Measurements from ENCODE around the gene FBXW9.
"Not testable (repeated sequence)": the region's sequence is repeated elsewhere in the genome, so short reads cannot be mapped to it uniquely, and the experiment has no call there.

FBXW9 gene

DNA sequence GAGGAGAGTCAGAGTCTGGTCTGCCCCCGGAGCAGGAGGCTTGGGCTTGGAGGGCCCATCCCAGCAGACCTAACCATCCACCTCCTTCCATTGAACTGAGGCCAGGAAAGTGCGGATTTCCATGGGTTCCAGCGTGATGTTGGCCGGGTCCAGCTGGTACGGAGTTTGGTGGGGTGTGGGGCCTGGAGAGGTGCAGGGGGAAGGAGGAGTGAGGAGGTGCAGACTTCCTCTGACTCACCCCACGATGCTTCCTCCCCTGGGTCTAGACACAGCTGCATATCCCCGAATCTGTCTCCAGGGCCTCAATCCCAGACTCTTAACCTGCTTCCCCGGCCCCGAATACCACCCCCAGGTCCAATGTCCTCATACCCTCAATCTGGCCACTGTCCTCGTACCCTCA is 49.9 kb downstream of the FBXW9 start:
- Mint-ChIP-seq H3K4me1 (peaks cover 16 to 17% of the 10 kb centered on the region in 2 donors), H3K9me3 (peaks cover 0 to 2% of the 10 kb centered on the region in 2 donors), H3K27me3 (no peaks in the 10 kb centered on the region), H3K27ac (peak overlapping the region; percentile 94), H3K36me3 (peaks cover 56 to 66% of the 10 kb centered on the region in 2 donors), H3K4me3 (no peak overlapping the region)
- DNase-seq, result no peak
- no peak for ATAC-seq (replicated peaks)

DNA sequence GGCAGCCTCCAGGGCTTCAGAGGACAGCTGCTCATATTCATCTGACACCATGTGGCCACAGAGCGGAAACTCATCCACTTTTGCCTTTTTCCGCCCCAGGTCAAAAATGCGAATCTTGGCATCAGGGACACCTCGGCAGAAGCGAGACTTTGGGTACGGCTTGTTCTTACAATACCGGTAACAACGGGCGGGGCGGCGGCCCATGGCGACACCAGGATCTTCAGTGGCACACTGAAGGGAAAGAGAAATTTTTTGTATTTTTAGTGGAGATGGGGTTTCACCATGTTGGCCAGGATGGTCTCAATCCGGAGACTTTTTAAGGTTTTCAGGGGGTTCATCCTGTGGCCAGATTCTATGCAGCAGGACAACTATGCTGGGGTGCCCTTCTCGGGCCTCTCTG is 52.7 kb downstream of the FBXW9 start:
- peaks cover 18 to 21% of the 10 kb centered on the region in 2 donors for H3K4me1 Mint-ChIP-seq
- not testable (repeated sequence) for H3K27me3 Mint-ChIP-seq; ATAC-seq (replicated peaks); H3K9me3 Mint-ChIP-seq; H3K4me3 Mint-ChIP-seq; DNase-seq
- peak overlapping the region; percentile 38 for H3K27ac Mint-ChIP-seq
- peaks cover 43 to 58% of the 10 kb centered on the region in 2 donors for H3K36me3 Mint-ChIP-seq

DNA sequence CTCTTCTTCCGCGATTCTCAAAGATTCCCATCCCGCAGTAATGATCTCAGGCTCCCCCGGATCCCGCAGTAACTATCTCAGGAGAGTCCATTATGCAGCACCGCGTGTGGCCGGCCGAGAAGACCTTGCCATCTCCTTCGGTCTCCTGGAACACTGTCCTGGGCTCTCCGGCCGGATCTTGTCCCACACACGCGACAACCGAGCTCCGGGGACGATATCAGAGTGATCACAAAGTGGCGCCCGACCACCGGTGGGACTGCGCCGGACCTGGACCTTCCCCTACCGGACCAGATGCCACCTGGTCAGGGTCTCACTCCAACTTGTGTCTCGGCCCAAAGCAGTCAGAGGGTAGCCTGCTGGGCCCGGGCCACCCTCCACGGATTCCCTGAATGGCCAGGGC is 53.9 kb downstream of the FBXW9 start:
- H3K4me3 Mint-ChIP-seq, result no peak overlapping the region
- peaks cover 0 to under 1% of the 10 kb centered on the region in 2 donors for H3K9me3 Mint-ChIP-seq
- H3K27ac Mint-ChIP-seq, result no peak overlapping the region
- no peaks in the 10 kb centered on the region for H3K27me3 Mint-ChIP-seq
- H3K4me1 Mint-ChIP-seq, result peaks cover 15 to 16% of the 10 kb centered on the region in 2 donors
- no peak for ATAC-seq (replicated peaks)
- no peak for DNase-seq
- H3K36me3 Mint-ChIP-seq, result peaks cover 38 to 49% of the 10 kb centered on the region in 2 donors

DNA sequence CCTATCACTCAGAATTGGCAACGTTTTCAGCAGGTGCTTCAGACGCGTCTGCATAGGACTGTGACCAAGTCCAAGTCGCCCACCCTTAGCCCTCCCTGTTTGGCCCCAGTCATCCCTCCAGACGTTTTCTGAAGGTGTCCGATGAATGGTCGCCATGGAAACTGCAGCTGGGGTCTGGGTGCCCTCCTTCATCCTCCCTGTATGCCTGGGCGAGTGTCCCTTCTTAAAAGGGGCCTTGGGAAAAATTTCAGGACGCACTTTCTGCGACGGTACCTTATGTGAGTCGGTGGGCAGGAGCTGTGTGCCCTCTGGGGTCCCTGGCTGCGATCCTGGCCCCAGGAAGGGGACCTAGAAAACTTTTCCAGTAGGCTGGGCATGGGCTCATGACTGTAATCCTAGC is 55.0 kb downstream of the FBXW9 start:
- Mint-ChIP-seq H3K9me3 (no peaks in the 10 kb centered on the region), H3K27me3 (no peaks in the 10 kb centered on the region), H3K4me3 (no peak overlapping the region), H3K27ac (no peak overlapping the region), H3K36me3 (peaks cover 27 to 48% of the 10 kb centered on the region in 2 donors), H3K4me1 (peaks cover 8 to 11% of the 10 kb centered on the region in 2 donors)
- DNase-seq (no peak), ATAC-seq (replicated peaks) (no peak)

DNA sequence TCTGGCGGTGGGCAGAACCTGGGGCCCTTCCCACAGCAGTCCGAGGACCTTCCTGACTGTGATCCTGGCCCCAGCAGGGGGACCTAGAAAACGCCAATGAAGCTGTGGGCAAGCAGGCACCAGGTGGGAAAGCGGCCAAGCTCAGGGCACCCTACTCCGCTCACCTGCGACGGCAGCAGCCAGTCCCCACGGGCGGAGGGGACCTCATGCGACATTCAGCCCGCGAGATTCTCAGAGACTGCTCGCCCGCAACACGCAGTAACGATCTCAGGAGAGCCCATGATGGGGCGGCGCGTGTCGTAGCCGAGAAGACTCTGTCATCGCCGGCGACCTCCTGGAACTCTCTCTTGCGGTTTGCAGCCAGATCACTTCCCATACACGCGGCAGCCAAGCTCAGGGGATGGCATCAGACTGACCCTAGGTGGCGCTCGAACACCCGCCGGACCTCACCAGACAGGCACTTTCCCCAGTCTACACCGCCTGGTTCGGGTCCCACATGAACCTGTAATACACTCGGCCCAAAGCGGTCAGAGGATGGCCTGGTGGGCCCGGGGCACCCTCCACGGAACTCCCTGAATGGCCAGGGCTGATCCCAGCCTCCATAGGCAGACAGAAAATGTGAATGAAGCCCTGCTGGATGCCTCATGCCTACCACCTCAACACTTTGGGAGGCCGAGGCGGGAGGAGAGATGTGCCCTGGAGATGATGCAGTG is 56.4 kb downstream of the FBXW9 start:
- peaks cover 12 to 13% of the 10 kb centered on the region in 2 donors for H3K4me1 Mint-ChIP-seq
- H3K27ac Mint-ChIP-seq, result peak overlapping the region; percentile 93
- H3K27me3 Mint-ChIP-seq, result no peaks in the 10 kb centered on the region
- no peaks in the 10 kb centered on the region for H3K9me3 Mint-ChIP-seq
- peak; percentile 94 to 96 for ATAC-seq (replicated peaks)
- DNase-seq, result peak; percentile 82
- H3K36me3 Mint-ChIP-seq, result peaks cover 25 to 45% of the 10 kb centered on the region in 2 donors
- peak overlapping the region; percentile 76 to 83 for H3K4me3 Mint-ChIP-seq
